Measurements from ENCODE around the gene RPL32.
A peak's percentile ranks its signal among the peaks of the same experiment; 100 is the strongest.
"Not testable (repeated sequence)": the region's sequence is repeated elsewhere in the genome, so short reads cannot be mapped to it uniquely, and the experiment has no call there.

Gene RPL32

GRCh38 chr3:12868039-12869034 is 27.0 kb upstream of the RPL32 start:
- DNase-seq (ENCODE audit: low read depth in 1 of 2, low spot score in 1 of 2), result peak; percentile 35 to 36

GRCh38 chr3:12866836-12867235 is 25.5 kb upstream of the RPL32 start:
- no peak for DNase-seq (ENCODE audit: low read depth in 1 of 2, low spot score in 1 of 2)

DNA sequence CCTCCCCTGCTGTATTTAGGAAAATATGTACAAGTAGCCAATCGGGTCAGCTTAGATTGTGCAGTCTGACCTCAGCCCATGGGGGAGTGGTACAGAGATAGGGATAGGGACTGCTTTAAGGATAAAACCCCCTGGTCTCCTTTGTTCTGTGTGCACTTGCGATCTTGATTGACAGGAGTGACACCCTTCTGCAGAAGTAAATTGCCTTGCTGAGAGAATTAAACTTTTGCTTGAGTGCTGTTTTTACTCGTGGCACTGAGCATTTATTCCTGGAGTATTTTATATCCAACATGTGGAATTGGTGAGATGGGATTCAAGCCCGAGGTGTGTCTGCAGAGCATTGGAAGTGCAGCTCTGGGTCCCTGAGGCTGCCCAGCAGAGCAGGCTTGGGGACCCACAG is 23.9 kb upstream of the RPL32 start:
- DNase-seq (ENCODE audit: low read depth in 1 of 2, low spot score in 1 of 2), result no peak

GRCh38 chr3:12862387-12862786 is 21.0 kb upstream of the RPL32 start:
- no peak for DNase-seq (ENCODE audit: low read depth in 1 of 2, low spot score in 1 of 2)

- DNase-seq (ENCODE audit: low read depth in 1 of 2, low spot score in 1 of 2), result no peak
These were observed 20.2 kb upstream of the RPL32 start for GRCh38 chr3:12861611-12862010.

GRCh38 chr3:12859840-12860239 is 18.5 kb upstream of the RPL32 start:
- DNase-seq (ENCODE audit: low read depth in 1 of 2, low spot score in 1 of 2), result no peak

GRCh38 chr3:12856626-12857025 is 15.3 kb upstream of the RPL32 start:
- no peak for DNase-seq (ENCODE audit: low read depth in 1 of 2, low spot score in 1 of 2)

DNA sequence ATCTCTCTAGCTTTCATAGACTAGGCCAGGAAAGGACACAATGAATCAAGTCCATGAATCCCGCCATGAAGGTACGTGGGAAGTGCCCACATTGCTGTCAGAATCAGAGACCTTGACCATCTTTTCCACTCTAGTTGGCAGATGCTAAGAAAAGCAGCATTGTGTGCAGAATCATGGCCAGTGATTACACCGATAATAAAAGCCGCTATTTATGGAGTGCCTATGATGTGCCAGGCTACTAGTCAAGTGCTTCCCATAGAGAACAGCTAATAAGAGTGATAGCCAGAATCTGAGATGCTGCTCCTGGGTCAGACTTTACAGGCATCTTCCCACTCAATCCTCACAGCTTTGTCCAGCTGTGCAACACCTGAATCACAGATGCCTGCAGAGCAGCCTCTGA is 13.2 kb upstream of the RPL32 start:
- DNase-seq (ENCODE audit: low read depth in 1 of 2, low spot score in 1 of 2), result no peak

- not testable (repeated sequence) for DNase-seq (ENCODE audit: low read depth in 1 of 2, low spot score in 1 of 2)
These were observed 12.5 kb upstream of the RPL32 start for GRCh38 chr3:12853847-12854246.

DNA sequence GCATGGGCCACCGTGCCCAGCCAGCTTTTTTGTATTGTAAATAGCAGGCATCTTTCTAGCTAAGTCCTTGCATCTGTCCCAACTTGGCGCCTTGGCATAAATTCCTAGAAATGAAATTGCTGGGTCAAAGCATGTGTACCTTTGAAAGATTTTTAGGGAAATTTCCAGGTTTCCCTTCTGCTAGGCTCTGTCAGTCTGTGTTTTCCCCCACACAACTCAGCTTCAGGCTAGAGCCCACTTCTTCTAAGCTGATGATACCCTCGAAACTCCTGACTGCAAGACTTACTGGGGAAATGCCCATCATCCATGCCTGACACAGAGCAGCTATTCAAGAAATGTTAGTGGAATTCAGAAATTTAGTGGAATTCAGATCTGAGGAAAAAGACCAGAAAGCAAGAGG is 10.8 kb upstream of the RPL32 start:
- no peak for DNase-seq (ENCODE audit: low read depth in 1 of 2, low spot score in 1 of 2)

- DNase-seq (ENCODE audit: low read depth in 1 of 2, low spot score in 1 of 2), result no peak
These were observed 4.4 kb upstream of the RPL32 start for GRCh38 chr3:12845811-12846210.

GRCh38 chr3:12842469-12842868 is 1.1 kb upstream of the RPL32 start:
- no peak for DNase-seq (ENCODE audit: low read depth in 1 of 2, low spot score in 1 of 2)

DNA sequence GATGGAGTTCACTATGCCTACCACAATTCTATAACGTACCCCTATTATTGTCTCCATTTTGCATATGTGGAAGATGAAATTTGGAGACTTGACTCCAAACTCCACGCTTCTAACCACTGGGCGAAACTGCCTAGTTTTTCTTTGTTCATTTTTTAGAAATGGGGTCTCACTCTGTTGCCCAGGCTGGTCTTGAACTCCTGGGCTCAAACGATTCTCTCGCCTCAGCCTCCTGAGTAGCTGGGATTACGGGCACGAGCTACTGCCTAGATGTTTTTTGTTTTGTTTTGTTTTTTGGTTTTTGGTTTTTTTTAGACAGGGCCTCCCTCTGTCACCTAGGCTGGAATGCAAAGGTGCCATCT is 584 bp upstream of the RPL32 start:
- no peak for DNase-seq (ENCODE audit: low read depth in 1 of 2, low spot score in 1 of 2)

DNA sequence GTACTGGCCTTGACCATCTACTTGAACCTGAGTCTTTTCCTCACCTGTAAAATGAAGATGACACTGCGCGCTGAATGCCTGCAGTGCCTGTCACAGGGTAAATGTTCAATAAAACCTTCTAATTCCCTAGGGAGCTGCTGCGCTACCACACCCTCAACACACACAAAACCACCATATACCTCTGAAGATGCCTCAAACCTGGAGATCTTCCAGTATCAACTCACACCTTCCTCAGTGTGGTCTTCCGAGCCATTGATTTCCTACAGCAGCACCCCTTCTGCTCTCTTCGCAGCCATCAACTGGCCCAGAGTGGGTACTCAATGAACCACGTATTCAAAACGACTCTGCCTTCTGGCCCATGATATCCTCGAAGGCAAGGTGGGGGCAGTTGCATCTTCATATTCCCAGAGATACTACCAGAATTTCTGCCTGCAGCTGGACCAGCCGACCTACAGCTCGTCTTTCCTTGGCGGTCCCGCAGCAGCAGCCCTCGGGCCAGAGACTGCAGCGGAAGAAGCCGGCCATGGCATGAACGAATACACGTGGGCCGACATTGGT is 695 bp downstream of the RPL32 start:
- no peak for DNase-seq (ENCODE audit: low read depth in 1 of 2, low spot score in 1 of 2)

DNA sequence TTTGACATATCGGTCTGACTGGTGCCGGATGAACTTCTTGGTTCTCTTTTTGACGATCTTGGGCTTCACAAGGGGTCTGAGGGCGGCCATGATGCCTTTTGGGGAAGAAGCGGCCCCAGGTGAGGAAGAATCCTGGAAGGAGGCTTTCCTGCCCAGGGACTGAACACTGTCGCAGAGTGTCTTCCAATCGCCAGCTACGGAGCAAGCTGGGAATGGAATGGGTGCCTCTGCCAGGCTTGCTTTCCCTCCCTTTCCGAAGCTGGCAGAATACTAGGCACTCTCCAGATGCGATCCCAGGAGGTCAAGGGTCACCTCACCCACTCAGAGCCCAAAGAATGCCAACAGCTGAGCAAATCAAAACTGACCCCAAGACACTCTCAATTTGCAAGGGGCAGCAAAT is 1.2 kb downstream of the RPL32 start:
- not testable (repeated sequence) for DNase-seq (ENCODE audit: low read depth in 1 of 2, low spot score in 1 of 2)

GRCh38 chr3:12839156-12839946 is 2.0 kb downstream of the RPL32 start:
- DNase-seq (ENCODE audit: low read depth in 1 of 2, low spot score in 1 of 2), result no peak

- no peak for DNase-seq (ENCODE audit: low read depth in 1 of 2, low spot score in 1 of 2)
These were observed 3.0 kb downstream of the RPL32 start for GRCh38 chr3:12838179-12838965.

- DNase-seq (ENCODE audit: low read depth in 1 of 2, low spot score in 1 of 2), result no peak
These were observed 3.9 kb downstream of the RPL32 start for GRCh38 chr3:12837295-12837986.

DNA sequence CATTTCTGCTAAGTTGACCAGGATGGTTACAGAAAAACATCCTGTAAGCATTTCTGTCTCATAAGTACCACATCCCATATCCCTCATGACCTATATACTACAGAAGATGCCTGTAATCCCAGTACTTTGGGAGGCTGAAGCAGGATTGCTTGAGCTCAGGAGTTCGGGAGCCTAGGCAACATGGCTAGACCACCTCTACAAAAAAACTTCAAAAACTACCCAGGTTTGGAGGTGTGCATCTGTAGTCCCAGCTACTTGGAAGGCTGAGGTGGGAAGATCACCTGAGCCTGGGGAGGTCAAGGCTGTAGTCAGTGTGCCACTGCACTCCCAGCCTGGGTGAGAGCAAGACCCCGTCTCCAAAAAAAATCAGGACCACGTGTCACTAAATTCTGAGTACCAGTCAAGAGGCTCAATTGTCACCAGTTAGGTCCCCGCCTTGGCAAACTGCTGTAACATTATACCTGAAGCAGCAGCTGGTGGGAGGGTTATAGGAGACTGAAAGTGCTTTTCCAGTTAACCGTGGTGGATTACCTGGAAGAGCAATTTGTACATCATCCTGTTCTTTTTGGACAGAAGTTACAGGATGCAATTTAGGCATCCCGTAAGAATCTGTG is 6.2 kb downstream of the RPL32 start:
- no peak for DNase-seq (ENCODE audit: low read depth in 1 of 2, low spot score in 1 of 2)

All from stimulated activated CD4-positive, alpha-beta T cell treated with anti-CD3 and anti-CD28 coated beads, Interleukin-15, amount 100 ng/mL, for 1 hour (primary cell).